NCI-H1436 (cell line): Measurements from ENCODE around the gene RIBC1.
"Not testable (repeated sequence)": the region's sequence is repeated elsewhere in the genome, so short reads cannot be mapped to it uniquely, and the experiment has no call there.

ENCODE experiments used
- DNase-seq: peaks from one replicate; lab custom pipeline; 2025; lab: John Stamatoyannopoulos, UW

Gene RIBC1

GRCh38 chrX:53435997-53436396 is 13.3 kb downstream of the RIBC1 start:
- DNase-seq, result peak; percentile 69

GRCh38 chrX:53437206-53437605 is 14.5 kb downstream of the RIBC1 start:
- no peak for DNase-seq

GRCh38 chrX:53438174-53438831 is 15.6 kb downstream of the RIBC1 start:
- DNase-seq, result peak; percentile 56

GRCh38 chrX:53438832-53439230 is 16.2 kb downstream of the RIBC1 start:
- no peak for DNase-seq

- no peak for DNase-seq
Observed at GRCh38 chrX:53440101-53440500, 17.4 kb downstream of the RIBC1 start.

GRCh38 chrX:53440621-53441517 is 18.2 kb downstream of the RIBC1 start:
- peak; percentile 12 for DNase-seq

GRCh38 chrX:53441531-53442321 is 19.1 kb downstream of the RIBC1 start:
- peak; percentile 89 for DNase-seq

- DNase-seq, result no peak
Observed at GRCh38 chrX:53442322-53442631, 19.6 kb downstream of the RIBC1 start.

GRCh38 chrX:53445977-53446376 is 23.3 kb downstream of the RIBC1 start:
- DNase-seq, result peak; percentile 43

GRCh38 chrX:53447441-53447840 is 24.8 kb downstream of the RIBC1 start:
- no peak for DNase-seq

- no peak for DNase-seq
Observed at GRCh38 chrX:53449632-53450031, 27.0 kb downstream of the RIBC1 start.

- no peak for DNase-seq
Observed at GRCh38 chrX:53452812-53453211, 30.1 kb downstream of the RIBC1 start.

- DNase-seq, result no peak
Observed at GRCh38 chrX:53456254-53456653, 33.6 kb downstream of the RIBC1 start.

- no peak for DNase-seq
Observed at GRCh38 chrX:53458082-53458481, 35.4 kb downstream of the RIBC1 start.

- DNase-seq, result not testable (repeated sequence)
Observed at GRCh38 chrX:53468659-53469058, 46.0 kb downstream of the RIBC1 start.

GRCh38 chrX:53471346-53471745 is 48.7 kb downstream of the RIBC1 start:
- no peak for DNase-seq

GRCh38 chrX:53474707-53475106 is 52.0 kb downstream of the RIBC1 start:
- DNase-seq, result no peak

GRCh38 chrX:53476371-53476770 is 53.7 kb downstream of the RIBC1 start:
- DNase-seq, result no peak

- no peak for DNase-seq
Observed at GRCh38 chrX:53479301-53479700, 56.6 kb downstream of the RIBC1 start.
